Activated CD4-positive, CD25-positive, alpha-beta regulatory T cell treated with anti-CD3 and anti-CD28 coated beads, Interleukin-2, amount 50 U/mL, for 24 hours (primary cell): ENCODE results near the gene GBP7.
"Not testable (repeated sequence)": the region's sequence is repeated elsewhere in the genome, so short reads cannot be mapped to it uniquely, and the experiment has no call there.

Experiments
- ATAC-seq, 2 donors: fragments of 150-1000 bp; cut with Tn5 transposase; one replicate each; pipeline ENCODE4 v1.10.0; 2021; ENCODE audit warnings: mild to moderate bottlenecking in 1 of 2, moderate library complexity in 1 of 2

Gene GBP7, protein sequence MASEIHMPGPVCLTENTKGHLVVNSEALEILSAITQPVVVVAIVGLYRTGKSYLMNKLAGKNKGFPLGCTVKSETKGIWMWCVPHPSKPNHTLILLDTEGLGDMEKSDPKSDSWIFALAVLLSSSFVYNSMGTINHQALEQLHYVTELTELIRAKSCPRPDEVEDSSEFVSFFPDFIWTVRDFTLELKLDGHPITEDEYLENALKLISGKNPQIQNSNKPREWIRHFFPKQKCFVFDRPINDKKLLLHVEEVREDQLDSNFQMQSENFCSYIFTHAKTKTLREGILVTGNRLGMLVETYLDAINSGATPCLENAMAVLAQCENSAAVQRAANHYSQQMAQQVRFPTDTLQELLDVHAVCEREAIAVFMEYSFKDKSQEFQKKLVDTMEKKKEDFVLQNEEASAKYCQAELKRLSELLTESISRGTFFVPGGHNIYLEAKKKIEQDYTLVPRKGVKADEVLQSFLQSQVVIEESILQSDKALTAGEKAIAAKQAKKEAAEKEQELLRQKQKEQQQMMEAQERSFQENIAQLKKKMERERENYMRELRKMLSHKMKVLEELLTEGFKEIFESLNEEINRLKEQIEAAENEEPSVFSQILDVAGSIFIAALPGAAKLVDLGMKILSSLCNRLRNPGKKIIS

DNA sequence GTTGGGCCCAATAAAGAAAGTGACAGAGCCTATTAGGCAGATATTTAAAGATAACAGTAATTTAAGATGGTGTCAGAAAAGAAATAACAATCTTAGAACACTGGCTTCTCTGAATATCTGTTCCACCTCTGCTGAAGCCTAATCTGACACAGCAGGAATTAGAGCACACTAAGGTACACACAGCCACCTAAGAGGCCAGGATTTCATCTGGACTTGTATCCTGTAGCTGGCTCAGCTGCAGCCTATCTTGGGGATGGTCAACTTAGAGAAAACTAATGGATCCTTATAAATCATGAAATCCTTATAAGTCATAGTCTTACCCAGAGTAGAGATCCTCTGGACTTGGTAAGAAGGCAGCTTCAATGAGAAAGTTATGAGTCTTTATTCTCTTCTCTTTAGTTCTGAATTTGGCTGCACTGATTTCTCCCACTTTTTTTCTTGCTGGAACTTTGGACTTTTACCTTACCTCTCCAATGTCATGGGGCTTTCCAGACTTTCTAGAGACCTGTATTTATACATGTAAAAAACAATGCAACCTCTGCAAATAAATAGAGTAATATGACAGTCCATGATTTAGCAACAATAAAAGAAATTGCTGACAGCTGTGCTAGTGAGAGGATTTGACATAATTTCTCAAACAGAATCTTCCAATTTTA lies at the start of gene GBP7:
GBP7 (minus strand) TSS at position 403 of the 656 bp plus-strand sequence. CDS start 4,068 bp downstream, outside the sequence.
- no peak for ATAC-seq

DNA sequence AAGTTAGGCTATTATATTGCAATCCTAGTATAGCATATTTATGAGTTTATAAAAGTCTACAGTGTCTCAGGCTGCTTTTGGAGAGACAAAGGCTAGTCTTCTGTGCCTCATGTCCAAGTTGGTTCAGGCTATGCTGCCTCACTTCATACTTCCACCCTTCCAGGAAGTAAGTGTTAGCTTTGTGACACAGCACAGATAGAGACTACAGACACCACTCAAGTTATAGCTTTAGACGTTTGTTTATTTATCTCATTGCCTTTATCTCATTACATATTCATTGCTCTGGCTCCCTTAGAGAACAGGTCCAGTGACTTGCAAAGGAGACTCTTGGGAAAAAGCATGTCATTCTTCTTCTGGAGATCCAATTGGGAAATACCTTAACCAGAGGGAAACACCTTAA lies 45.5 kb upstream of the GBP7 start:
- ATAC-seq, result no peak

DNA sequence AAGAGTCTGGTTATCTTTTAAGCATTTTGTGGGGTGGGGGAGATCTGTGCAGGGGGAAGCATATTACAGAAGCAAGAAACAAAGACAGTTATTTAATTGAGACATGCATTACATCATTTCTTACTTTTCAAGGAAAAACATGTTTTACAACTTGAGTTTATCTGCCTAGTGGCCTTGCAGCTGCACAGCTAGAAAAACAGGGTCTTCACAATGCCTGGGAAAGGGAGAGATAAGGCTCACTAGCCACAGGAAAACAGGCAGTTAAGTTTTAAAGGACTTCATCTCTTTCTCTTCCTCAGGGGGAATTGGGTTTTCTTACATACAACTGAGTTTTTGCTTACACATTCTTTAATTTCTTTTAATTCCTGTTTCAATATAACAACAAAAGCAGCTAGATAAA lies 44.0 kb upstream of the GBP7 start:
- ATAC-seq, result not testable (repeated sequence)

DNA sequence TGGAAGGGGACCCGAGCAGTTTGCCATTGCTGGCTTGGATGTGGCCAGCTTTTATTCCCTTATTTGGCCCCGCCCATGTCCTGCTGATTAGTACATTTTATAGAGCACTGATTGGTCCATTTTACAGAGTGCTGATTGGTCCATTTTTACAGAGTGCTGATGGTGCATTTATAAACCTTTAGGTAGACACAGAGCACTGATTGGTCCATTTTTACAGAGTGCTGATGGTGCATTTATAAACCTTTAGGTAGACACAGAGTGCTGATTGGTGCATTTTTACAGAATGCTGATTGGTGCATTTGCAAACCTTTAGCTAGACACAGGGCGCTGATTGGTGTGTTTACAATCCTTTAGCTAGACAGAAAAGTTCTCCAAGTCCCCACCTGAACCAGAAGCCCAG lies 43.1 kb upstream of the GBP7 start:
- ATAC-seq, result not testable (repeated sequence)

DNA sequence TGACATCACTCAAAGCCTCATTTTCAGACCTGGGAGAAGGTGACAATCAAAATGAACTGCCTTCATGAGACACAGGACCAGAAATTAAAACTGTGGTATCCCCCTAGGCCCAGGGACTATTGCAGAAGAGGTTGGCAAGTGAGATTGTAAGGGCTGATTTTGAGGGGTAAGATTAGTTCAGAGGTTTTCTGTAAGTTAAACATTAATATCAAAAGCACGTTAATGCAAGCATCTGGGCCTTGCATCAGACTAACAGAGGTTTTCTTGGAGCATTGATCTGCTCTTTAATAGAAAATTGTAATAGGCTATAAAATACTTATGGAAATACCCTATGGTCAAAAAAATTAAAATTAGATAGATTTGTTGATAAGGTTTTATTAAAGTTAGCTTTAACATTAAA lies 37.5 kb upstream of the GBP7 start:
- ATAC-seq, result no peak

DNA sequence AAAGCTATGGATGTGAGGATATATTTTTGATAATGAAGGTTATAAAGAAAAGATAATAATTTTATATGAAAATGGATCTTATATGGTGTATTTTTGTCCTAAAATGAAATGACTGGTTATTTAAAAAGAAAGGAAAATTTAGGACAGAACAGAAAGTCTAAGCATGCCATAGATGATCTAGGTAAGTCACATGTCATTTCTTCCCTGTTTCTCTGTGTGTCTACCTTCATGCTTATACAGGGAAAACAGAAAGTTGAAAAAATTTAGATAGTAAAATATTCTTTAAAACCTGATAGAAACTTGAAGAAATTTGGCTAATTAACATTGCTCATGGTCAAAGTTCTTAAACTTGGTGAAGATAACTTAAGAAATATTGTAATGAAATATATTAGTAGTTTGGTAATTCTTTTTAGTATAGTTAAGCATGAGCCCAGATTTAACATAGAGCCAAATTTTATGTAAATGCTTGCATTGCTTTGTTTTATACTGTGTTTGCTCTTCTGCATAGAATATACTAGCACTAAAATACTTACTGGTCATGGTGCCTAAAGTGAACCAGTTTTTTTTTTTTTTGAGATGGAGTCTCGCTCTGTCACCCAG lies 35.3 kb upstream of the GBP7 start:
- no peak for ATAC-seq

DNA sequence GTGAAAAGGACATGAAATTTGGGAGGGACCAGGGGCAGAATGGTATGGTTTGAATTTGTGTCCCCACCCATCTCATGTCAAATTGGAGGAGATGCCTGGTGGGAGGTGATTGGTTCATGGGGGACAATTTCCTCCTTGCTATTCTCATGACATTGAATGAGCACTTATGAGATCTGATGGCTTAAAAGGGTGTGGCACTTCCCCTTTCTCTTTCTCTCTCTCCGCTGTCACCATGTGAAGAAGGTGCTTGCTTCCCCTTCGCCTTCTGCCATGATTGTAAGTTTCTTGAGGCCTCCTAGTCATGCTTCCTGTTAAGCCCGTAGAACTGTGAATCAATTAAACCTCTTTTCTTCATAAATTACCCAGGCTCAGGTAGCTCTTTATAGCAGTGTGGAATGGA lies 30.6 kb upstream of the GBP7 start:
- no peak for ATAC-seq

DNA sequence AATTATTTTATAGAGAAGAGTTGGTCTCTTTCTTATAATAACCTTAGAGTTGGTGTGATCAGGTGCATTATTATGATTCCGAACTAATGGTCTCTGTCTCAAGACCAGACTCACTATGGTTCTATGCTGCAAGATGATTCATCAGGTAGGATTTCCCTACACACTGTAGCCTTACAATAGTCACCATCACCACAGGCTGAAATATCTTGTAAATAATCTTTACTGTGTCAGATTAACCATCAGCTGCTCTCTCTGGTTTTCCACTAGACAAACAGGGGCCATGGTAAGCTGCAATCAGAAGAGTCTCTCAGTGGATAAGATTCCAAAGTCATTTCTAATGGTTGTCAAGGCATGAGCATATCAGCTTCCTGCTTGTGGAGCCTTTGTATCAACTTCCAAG lies 27.4 kb upstream of the GBP7 start:
- ATAC-seq, result peak; percentile 20 to 39

DNA sequence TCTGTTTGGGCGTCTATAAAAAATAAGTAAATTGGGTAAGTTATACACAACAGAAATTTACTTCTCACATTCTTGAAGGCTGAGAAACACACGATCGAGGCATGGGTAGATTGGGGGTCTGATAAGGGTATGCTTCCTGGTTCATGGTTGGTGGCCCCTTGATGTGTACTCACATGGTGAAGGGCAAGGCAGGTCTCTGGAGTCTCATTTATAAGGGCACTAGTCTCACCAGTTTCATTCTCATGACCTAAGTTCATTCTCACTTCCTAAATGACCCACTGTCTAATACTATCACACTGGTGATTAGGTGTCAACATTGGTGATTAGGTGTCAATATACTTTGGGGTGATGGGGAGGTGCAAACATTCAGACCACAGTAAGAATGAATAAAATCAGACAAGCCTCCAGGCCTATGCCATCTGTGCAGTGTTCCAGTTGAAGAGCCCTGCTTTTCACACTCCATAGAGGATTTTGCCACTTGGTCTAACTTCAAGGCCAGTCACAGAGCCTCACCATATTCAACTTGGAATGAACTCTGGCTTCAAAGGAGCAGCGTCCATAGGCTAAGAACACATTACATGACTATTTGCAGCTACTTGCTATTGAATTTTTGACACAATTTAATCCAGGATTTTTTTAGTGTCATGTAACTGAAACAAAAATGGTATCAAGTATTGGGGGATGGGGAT lies 25.4 kb upstream of the GBP7 start:
- peak; percentile 52 to 57 for ATAC-seq

DNA sequence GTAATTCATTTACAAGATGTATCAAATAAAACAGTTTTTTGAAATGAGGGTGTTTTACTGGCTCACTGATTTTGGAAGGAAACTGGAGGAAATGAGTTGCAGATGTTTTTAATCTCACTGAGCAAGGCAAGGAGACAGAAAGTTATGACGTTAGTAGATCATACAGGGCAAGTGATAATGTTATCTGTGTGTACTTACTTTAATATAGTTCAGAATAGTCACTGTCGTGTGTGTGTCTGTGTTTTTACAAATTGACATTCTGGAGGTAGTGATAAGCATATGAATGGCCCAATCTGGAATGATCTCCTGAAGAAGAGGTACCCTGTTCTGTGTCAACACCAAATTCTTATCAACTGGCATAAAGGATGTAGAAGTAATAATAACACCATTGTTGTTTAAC lies 24.9 kb upstream of the GBP7 start:
- ATAC-seq, result peak; percentile 63 to 68

DNA sequence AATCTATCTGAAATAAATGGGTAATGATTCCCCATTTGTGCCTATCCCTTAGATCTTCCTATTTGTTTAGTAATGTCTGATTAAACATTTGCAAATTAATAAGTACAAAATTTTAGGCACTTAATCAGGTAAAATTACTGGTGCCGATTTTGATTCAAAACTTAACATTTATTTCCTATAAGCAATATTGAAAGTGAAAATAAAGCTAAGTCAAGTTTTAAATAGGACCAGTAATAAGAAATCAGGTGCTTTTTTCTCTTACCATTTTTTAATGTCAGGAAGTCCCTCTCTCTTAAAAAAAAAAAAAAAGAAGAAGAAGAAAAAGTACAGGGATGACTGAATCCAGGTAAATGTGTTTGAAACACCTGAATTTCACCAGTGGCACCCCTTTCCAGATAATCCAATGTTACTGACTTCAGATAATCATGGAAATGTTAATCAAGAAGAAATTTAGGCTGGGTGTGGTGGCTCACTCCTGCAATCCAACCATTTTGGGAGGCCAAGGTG lies 23.8 kb upstream of the GBP7 start:
- peak in 1 of 2 donors; percentile 5 for ATAC-seq

DNA sequence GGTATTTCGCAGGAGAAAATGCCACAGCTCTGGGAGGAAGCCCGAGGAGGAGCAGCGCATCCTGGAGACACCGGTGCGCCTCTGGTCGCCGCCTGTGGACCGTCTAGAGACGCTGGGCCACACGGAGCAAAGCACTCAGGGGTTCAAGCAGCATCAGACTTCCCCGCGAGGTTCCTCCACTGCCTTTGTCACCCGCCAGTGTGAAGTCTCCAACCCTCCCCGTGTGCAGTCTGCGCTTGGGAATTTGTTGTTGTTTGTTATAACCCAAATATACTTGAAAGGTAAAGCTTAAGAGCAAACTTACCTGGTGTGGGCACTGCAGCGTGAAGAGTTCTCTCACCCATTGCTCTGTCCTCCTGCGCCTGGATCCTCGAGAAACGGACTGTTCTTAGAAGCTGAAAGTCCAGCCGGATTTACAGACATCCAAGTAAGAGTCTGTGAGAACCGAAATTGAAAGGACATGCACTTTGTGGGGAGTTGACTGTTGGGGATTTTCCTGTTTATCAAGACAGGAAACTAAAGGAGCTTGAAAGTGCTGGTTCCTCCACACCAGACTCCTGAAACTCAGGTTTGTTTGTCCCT lies 22.8 kb upstream of the GBP7 start, which contains the start of gene GBP4:
GBP4 (minus strand) TSS at position 452 of the 582 bp plus-strand sequence; CDS start at position 344, 108 bp downstream.
- ATAC-seq, result peak; percentile 19 to 39

DNA sequence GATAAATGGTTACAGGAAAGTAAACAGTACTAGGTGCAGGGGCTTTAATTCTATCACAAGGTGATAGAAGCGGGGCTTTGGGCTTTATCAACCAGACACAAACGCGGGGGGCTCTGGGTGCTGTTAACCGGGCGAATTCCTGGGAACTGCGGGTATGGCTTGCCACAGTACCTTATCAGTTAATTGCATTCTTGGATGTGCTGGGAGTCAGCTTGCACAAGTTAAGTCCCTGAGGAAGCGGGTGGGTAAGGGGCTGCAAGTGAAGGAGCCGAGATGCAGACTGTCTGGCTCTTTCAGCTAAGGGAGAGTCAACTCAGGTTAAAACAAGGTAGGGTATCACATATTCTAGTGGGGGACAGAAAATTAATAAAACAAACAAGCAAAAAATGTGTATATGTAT lies 22.3 kb upstream of the GBP7 start:
- ATAC-seq, result no peak

DNA sequence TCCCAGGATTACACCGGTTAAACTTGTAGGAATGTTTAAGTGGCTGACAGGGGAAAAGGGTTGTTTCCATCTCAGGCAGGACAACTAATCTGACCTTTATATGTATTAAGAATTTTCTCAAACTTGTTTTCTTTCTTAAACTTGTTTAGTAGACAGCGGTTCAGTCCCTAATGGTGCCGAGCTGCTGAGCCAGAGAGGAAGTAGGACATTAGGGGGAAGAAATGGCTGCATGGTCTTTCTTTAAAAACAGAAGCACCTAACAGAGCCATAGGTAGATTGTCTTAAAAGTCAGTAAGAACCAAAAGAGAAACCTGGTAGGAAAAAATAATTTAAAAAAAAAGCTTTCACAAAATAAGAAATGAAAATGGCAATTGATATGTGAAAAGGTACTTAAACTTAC lies 19.7 kb upstream of the GBP7 start:
- ATAC-seq, result no peak

DNA sequence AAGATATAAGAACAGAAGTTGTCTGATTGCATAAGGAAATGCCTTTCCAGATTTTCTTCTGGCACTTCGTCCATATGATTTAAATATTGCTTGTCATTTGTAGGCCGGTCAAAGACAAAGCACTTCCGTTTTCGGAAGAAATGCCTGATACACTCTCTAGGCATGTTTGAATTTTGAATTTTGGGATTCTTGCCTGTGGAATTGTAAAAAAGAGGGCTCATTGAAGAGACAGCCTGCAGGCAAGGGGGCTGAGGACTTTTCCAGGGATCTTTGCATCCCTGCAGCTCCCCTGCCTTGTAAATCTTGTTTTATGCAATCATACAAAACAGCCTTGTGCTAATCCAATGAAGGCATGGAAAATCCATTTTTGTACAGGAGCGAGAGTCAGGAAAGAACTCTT lies 15.5 kb upstream of the GBP7 start:
- no peak for ATAC-seq

DNA sequence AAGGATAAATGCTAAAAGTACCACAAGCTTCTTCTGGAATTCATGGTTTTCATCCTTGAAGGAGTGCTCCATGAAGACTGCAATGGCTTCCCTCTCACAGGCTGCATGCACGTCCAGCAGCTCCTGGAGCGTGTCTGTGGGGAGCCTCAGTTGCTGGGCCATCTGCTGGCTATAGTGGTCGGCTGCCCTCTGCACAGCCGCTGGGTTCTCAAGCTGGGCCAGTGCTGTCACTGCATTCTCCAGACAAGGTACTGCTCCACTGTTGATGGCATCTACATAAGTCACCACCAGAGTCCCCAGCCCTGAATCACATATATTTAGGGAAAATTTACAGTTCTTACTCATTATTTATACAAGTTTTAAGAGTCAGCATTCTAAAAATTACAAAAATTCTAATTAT lies 14.2 kb upstream of the GBP7 start:
- no peak for ATAC-seq

DNA sequence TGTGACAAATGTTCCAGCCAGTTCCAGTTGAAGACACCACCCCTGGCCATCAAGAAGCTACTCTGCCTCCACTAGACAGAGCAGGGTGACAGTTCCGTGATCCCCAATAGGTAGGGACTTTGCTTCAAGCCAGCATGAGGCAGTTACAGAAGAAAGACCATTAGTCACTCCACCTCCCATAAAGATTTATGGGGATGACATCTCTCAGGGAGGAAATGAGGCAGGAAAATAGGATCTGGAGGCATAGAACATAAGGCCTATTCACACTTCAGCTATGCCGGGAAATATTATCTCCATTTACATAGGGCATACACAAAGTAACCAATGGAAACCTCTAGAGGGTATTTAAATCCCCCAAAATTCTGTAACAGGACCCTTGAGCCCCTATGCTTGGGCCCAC lies 3.5 kb upstream of the GBP7 start:
- no peak for ATAC-seq

DNA sequence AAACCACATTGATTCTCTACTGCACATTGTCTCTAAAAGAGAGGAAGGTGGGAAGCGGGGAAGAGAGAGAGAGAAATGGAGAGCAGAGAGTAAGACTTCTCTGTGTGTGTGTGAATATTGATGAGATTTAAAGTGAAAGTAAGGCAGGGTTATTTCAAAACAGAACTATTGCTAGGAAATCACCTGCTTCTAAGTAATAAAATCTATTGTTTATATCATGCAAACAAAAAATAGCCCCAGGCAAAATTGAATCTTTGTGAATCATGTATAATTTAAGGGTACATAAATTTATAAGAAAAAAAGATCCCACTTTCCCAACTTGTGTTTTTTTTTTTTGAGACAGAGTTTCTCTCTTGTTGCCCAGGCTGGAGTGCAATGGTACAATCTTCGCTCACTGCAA lies 1.2 kb upstream of the GBP7 start:
- ATAC-seq, result no peak

DNA sequence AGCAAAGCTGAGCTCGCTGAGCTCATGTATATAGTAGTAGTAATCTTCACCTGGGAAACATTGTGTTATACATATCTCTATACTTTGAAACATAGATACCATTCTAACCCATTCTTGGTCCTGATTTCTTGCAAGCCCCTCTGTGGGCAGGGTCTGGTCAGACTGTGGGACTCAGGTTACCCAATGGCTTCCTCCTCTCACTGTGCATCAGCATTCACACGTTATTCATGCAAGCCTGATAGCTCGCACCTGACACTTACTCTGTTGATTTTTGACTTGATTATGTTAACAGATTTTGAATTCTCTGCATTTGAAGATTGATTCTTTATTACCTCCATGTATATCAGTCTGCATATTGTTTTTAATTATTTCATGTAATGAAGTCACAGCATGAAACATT lies 1.3 kb downstream of the GBP7 start:
- ATAC-seq, result no peak

DNA sequence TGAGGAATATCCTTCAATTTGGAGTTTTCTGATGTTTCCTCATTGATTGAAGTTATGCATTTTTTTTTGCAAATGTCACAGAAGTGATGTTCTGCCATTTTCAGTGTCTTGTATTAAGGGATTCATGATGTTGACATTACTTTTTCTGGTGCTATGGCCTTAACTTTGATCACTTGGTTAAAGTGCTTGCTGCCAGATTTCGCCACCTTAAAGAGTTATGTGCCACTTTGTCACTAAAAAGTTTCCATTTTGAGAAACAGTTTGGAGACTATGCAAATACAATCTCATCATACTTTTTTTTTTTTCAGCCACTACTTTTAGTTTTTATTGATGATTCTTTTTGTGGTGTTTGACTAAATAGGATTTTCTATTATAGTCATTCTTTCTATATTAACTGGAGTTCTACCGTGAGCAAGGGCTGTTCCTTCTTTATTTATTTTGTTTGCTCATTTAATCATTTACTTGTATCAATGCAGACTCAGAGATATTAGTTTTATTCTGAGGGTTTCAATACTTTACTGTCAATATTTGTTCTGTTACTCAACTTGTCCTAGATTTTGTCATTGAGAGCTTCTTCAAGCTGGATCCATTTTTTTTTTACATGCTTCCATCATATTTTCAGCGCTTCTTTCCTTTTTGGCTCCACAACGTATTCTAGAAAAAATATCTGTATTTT lies 3.2 kb downstream of the GBP7 start:
- no peak for ATAC-seq

DNA sequence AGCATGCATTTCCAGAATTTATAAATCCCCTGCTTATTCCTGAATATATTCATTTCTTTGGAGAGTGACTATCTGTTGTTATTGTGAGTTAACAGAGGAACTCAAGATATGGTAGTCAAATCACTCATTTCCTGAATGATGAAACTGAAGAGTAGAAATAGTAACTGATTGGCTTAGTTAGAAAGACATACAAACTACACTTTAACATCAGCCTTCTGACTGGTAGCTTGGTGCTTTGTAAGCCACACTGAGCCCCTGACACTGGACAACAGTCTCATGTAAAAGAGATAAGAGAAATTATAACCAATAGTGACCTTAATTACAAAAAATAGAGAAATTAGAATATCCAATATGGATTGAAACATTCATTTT lies 4.8 kb downstream of the GBP7 start:
- no peak for ATAC-seq
